Right atrium auricular region (tissue), 2 donors: ENCODE results near the gene CHMP3. TPM values are rescaled to one million over a fixed set of nuclear protein-coding genes. Genes with fewer than 3 reads are reported as not detected.

ENCODE experiments used
- DNase-seq: peaks from one replicate; pipeline ENCODE4 v3.0.0-alpha.2; 2019; ENCODE audit warnings: low spot score
- H3K27ac ChIP-seq, 2 donors: fragments of 200-600 bp; sonication (generic); 1 replicate in 1 of 2; 2 replicates in 1 of 2; pipeline ENCODE4 v1.5.1; 2016 to 2019
- H3K27me3 ChIP-seq, 2 donors: fragments of 200-600 bp; sonication (generic); one replicate each; pipeline versions ENCODE4 v1.5.1 to v1.6.0; 2017 to 2019
- H3K36me3 ChIP-seq: fragments of 200-600 bp; sonication (generic); one replicate; pipeline ENCODE4 v1.5.1; 2016
- H3K4me1 ChIP-seq, 2 donors: fragments of 200-600 bp; sonication (generic); one replicate each; pipeline versions ENCODE4 v1.5.1 to v1.6.0; 2017 to 2019
- H3K4me3 ChIP-seq, 2 donors: fragments of 200-600 bp; sonication (generic); 1 replicate in 1 of 2; 2 replicates in 1 of 2; pipeline ENCODE4 v1.5.1; 2017 to 2019; ENCODE audit warnings: mild to moderate bottlenecking in 1 of 2, moderate library complexity in 1 of 2
- H3K9me3 ChIP-seq, 2 donors: fragments of 200-600 bp; sonication (generic); one replicate each; pipeline ENCODE4 v1.5.1; 2019
- CTCF ChIP-seq, 2 donors: fragments of 200-600 bp; sonication (generic); IDR thresholded peaks; one replicate each; pipeline ENCODE4 v1.5.1; 2019; ENCODE audit warnings: antibody characterized with exemption in 2 of 2
- total RNA-seq, 2 donors: library from RNA; depleted of rRNA; stranded (reverse); fragments of >200 nt; gene quantifications; one replicate each; pipeline ENCODE4 v1.1.0, GENCODE V29; 2016

CHMP3 gene
- total RNA-seq, 2 donors from 2014 or later: 79.7 to 89.1 TPM

DNA sequence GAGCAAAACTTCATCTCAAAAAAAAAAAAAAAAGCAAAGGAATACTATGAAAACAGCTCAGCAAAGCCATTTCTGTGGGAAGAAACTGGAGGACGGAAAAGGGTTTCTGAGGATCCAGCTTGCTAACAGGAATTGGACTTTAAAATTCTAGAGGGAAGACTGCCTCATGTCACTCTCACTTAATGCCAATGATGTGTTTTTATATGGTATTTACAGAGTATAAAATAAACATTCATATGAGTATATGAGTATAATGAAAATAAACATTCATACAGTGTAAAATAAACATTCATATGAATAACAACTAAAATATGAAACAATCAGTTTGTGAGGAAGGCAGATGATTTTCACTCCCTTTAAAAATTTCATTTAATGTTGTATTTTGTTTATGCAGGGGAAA lies 43.9 kb downstream of the CHMP3 start:
- no peak for TF ChIP-seq CTCF (IDR thresholded peaks at IDR 0.05)
- no peak overlapping the region for H3K27ac ChIP-seq

DNA sequence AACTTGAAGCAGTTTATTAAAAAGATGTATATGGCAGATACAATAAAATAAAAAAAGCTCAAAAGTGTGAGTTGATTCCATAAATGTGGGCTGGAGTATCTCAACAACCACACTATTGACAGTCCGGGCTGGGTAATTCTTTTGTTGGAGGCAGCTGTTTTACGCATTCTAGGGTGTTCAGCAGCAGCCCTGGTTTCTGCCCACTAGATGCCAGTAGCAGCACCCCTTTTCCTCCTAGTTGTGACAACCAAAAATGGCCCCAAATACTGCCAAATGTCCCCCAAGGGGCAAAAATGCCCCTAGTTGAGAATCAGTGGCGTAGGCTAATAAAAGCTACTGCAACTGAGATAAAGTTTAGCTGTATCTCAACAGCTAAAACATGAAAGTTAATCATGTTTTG lies 44.8 kb downstream of the CHMP3 start:
- Histone ChIP-seq H3K36me3 (peaks cover 5% of the 10 kb centered on the region), H3K4me3 (no peak overlapping the region), H3K27ac (no peak overlapping the region), H3K9me3 (peaks cover 0 to 8% of the 10 kb centered on the region in 2 donors), H3K27me3 (no peaks in the 10 kb centered on the region), H3K4me1 (no peaks in the 10 kb centered on the region)
- peak; percentile 26 to 65 for TF ChIP-seq CTCF (IDR thresholded peaks at IDR 0.05)
- DNase-seq: no peak

More for the DNA sequence above, 43.9 kb downstream of the CHMP3 start:
- H3K4me1 ChIP-seq: no peaks in the 10 kb centered on the region
- peaks cover 0 to 8% of the 10 kb centered on the region in 2 donors for H3K9me3 ChIP-seq
- DNase-seq: no peak
- peaks cover 5% of the 10 kb centered on the region for H3K36me3 ChIP-seq
- H3K27me3 ChIP-seq: no peaks in the 10 kb centered on the region
- H3K4me3 ChIP-seq: no peak overlapping the region

DNA sequence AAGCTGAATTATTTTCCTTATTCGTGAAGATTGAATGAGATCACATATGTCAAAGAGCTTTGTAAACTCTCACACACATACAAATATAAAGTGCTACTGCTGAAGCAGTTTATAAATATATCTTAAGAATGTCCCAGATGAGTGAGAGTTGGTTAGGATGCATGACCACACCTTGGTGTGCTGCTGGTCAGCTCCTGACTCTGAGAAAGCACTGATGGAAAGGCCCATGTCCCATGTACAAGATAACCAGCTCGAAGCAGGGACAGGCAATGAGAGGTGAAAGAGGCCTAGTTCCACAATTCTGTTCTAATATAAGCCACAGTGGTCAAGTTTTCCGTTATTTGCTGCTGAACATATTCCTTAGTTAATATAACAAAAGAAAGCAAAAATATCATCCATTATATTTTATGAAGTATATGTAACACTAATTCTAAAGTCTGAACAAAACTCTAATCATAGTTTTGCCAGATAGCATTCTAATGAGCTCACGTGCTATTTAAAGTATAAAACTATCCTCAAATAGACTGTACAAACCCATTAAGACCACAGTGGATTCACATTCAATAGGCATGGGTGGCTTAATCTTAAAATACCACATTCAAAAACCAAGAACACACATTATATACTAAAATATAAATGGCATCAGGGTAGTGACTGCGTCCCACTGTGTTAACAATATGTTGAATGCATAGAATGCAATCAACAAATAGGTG lies 49.1 kb downstream of the CHMP3 start:
- Histone ChIP-seq H3K36me3 (peaks cover 9% of the 10 kb centered on the region), H3K4me1 (peaks cover 0 to 18% of the 10 kb centered on the region in 2 donors), H3K27me3 (no peaks in the 10 kb centered on the region), H3K27ac (no peak overlapping the region), H3K4me3 (no peak overlapping the region), H3K9me3 (no peaks in the 10 kb centered on the region)
- TF ChIP-seq CTCF (IDR thresholded peaks at IDR 0.05): no peak
- no peak for DNase-seq

DNA sequence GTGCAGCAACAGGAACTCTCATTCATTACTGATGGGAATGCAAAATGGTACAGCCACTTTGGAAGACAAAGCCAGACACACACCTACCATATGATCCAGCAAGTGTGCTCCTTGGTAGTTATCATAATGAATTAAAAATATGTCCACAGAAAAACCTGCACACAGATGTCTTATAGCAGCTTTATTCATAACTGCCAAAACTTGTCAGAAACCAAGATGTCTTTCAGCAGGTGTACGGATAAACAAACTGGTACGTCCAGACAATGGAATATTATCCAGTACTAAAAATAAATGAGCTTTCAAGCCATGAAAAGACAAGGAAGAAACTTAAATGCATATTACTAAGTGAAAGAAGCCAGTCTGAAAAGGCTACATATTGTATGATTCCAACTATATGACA lies 50.4 kb downstream of the CHMP3 start:
- peaks cover 22% of the 10 kb centered on the region for H3K36me3 ChIP-seq
- peaks cover 0 to 18% of the 10 kb centered on the region in 2 donors for H3K4me1 ChIP-seq
- DNase-seq: no peak
- H3K27ac ChIP-seq: no peak overlapping the region
- H3K27me3 ChIP-seq: no peaks in the 10 kb centered on the region
- TF ChIP-seq CTCF (IDR thresholded peaks at IDR 0.05): no peak
- H3K9me3 ChIP-seq: no peaks in the 10 kb centered on the region
- no peak overlapping the region for H3K4me3 ChIP-seq

GRCh38 chr2:86512034-86512433 lies 51.2 kb downstream of the CHMP3 start:
- Histone ChIP-seq H3K27ac (no peak overlapping the region), H3K36me3 (peaks cover 23% of the 10 kb centered on the region), H3K4me1 (peaks cover 0 to 18% of the 10 kb centered on the region in 2 donors), H3K9me3 (no peaks in the 10 kb centered on the region), H3K27me3 (no peaks in the 10 kb centered on the region), H3K4me3 (no peak overlapping the region)
- TF ChIP-seq CTCF (IDR thresholded peaks at IDR 0.05): no peak
- no peak for DNase-seq
